Effector CD8-positive, alpha-beta T cell (primary cell): ENCODE results near the gene APLP1.
"Not testable (repeated sequence)": the region's sequence is repeated elsewhere in the genome, so short reads cannot be mapped to it uniquely, and the experiment has no call there.

Experiments
- DNase-seq: peaks from one replicate; lab custom pipeline; 2025; lab: John Stamatoyannopoulos, UW

The APLP1 gene

GRCh38 chr19:35904311-35905068, 36.1 kb downstream of the APLP1 start:
- no peak for DNase-seq

GRCh38 chr19:35905178-35905727, 36.9 kb downstream of the APLP1 start:
- DNase-seq: no peak

GRCh38 chr19:35907377-35907745, 39.0 kb downstream of the APLP1 start:
- DNase-seq: no peak

GRCh38 chr19:35908010-35908441, 39.7 kb downstream of the APLP1 start, which contains the start of gene TYROBP:
Gene TYROBP (minus strand): TSS chr19:35908295. CDS start chr19:35908228, 67 bp downstream.
- no peak for DNase-seq

- DNase-seq: no peak
These were observed 40.8 kb downstream of the APLP1 start for GRCh38 chr19:35908973-35909683.

- no peak for DNase-seq
These were observed 41.3 kb downstream of the APLP1 start for GRCh38 chr19:35909684-35910035.

- DNase-seq: not testable (repeated sequence)
These were observed 42.0 kb downstream of the APLP1 start for GRCh38 chr19:35910355-35910754.

GRCh38 chr19:35911173-35911572, 42.8 kb downstream of the APLP1 start:
- no peak for DNase-seq

- no peak for DNase-seq
These were observed 43.4 kb downstream of the APLP1 start for GRCh38 chr19:35911790-35912189.

GRCh38 chr19:35913589-35913988, 45.2 kb downstream of the APLP1 start:
- no peak for DNase-seq

- DNase-seq: no peak
These were observed 47.1 kb downstream of the APLP1 start for GRCh38 chr19:35915443-35915842.

GRCh38 chr19:35919306-35919705, 50.9 kb downstream of the APLP1 start:
- no peak for DNase-seq

GRCh38 chr19:35921012-35921411, 52.6 kb downstream of the APLP1 start:
- no peak for DNase-seq

GRCh38 chr19:35925501-35925900, 57.1 kb downstream of the APLP1 start:
- DNase-seq: no peak

- no peak for DNase-seq
These were observed 60.1 kb downstream of the APLP1 start for GRCh38 chr19:35928507-35928906.
